GM23338 (cell line): ENCODE measurements around the gene ZNF555.
"Not testable (repeated sequence)": the region's sequence is repeated elsewhere in the genome, so short reads cannot be mapped to it uniquely, and the experiment has no call there.

Experiments
- CREB1 ChIP-seq: fragments of 250-450 bp; sonication (Bioruptor Pico); IDR thresholded peaks from 2 replicates; pipeline ENCODE4 v1.5.0; 2020; ENCODE audit warnings: low read depth, mild to moderate bottlenecking, moderate library complexity
- EZH2 ChIP-seq: fragments of 200-600 bp; sonication (generic); IDR thresholded peaks from one replicate; pipeline ENCODE4 v1.8.0; 2017; ENCODE audit warnings: antibody characterized with exemption, mild to moderate bottlenecking, low read depth; ENCODE audit not compliant: unreplicated experiment
- EZH2phosphoT487 ChIP-seq: fragments of 200-600 bp; sonication (generic); IDR thresholded peaks from one replicate; pipeline ENCODE4 v1.8.1; 2018; ENCODE audit warnings: antibody characterized with exemption; ENCODE audit not compliant: unreplicated experiment
- JUNB ChIP-seq: IDR thresholded peaks from one replicate; pipeline ENCODE4 v1.6.1; 2016; ENCODE audit warnings: antibody characterized with exemption; ENCODE audit not compliant: unreplicated experiment
- NANOG ChIP-seq: IDR thresholded peaks from 2 replicates; pipeline ENCODE4 v1.6.1; 2016; ENCODE audit warnings: antibody characterized with exemption, borderline replicate concordance
- POLR2AphosphoS5 ChIP-seq: IDR thresholded peaks from 2 replicates; pipeline ENCODE4 v1.6.1; 2016; ENCODE audit warnings: antibody characterized with exemption, low read depth
- STAT1 ChIP-seq: IDR thresholded peaks from one replicate; pipeline ENCODE4 v1.6.1; 2016; ENCODE audit warnings: antibody characterized with exemption; ENCODE audit not compliant: unreplicated experiment
- TF ChIP-seq, protein P1 (sequence below), 2 experiments: fragments of 200-600 bp in 1 of 2; sonication (generic) in 1 of 2; conservative IDR thresholded peaks; 2 replicates each; pipeline versions ENCODE4 v1.5.1 to v1.6.1; 2016 to 2017; ENCODE audit warnings: antibody characterized with exemption in 2 of 2, low read depth in 2 of 2, mild to moderate bottlenecking in 2 of 2, moderate library complexity in 1 of 2
- TF ChIP-seq, protein P2 (sequence below): IDR thresholded peaks from one replicate; pipeline ENCODE4 v1.6.1; 2018; ENCODE audit warnings: antibody characterized with exemption; ENCODE audit not compliant: unreplicated experiment
- TF ChIP-seq, protein P3 (sequence below): IDR thresholded peaks from 2 replicates; pipeline ENCODE4 v1.6.1; 2016; ENCODE audit warnings: antibody characterized with exemption

DNA sequence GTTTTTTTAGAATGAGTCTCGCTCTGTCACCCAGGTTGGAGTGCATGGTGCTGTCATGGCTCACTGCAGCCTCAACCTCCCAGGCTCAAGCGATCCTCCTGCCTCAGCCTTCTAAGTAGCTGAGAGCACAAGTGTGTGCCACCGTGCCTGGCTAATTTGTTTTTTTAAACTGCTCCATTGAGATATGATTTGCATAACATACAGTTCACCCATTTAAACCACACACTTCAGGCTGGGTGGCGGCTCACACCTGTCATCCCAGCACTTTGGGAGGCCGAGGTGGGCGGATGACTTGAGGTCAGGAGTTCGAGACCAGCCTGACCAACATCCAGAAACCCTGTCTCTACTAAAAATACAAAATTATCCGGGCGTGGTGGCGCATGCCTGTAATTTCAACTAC, 48.6 kb upstream of the ZNF555 start:
- TF ChIP-seq, protein P1, sequence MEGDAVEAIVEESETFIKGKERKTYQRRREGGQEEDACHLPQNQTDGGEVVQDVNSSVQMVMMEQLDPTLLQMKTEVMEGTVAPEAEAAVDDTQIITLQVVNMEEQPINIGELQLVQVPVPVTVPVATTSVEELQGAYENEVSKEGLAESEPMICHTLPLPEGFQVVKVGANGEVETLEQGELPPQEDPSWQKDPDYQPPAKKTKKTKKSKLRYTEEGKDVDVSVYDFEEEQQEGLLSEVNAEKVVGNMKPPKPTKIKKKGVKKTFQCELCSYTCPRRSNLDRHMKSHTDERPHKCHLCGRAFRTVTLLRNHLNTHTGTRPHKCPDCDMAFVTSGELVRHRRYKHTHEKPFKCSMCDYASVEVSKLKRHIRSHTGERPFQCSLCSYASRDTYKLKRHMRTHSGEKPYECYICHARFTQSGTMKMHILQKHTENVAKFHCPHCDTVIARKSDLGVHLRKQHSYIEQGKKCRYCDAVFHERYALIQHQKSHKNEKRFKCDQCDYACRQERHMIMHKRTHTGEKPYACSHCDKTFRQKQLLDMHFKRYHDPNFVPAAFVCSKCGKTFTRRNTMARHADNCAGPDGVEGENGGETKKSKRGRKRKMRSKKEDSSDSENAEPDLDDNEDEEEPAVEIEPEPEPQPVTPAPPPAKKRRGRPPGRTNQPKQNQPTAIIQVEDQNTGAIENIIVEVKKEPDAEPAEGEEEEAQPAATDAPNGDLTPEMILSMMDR (conservative IDR thresholded peaks at IDR 0.05; ENCODE audit: low read depth in 2 of 2): not testable (repeated sequence)
- not testable (repeated sequence) for TF ChIP-seq STAT1; EZH2; POLR2AphosphoS5; NANOG; CREB1 (CRISPR knock-in tag); JUNB; EZH2phosphoT487
- TF ChIP-seq, protein P2, sequence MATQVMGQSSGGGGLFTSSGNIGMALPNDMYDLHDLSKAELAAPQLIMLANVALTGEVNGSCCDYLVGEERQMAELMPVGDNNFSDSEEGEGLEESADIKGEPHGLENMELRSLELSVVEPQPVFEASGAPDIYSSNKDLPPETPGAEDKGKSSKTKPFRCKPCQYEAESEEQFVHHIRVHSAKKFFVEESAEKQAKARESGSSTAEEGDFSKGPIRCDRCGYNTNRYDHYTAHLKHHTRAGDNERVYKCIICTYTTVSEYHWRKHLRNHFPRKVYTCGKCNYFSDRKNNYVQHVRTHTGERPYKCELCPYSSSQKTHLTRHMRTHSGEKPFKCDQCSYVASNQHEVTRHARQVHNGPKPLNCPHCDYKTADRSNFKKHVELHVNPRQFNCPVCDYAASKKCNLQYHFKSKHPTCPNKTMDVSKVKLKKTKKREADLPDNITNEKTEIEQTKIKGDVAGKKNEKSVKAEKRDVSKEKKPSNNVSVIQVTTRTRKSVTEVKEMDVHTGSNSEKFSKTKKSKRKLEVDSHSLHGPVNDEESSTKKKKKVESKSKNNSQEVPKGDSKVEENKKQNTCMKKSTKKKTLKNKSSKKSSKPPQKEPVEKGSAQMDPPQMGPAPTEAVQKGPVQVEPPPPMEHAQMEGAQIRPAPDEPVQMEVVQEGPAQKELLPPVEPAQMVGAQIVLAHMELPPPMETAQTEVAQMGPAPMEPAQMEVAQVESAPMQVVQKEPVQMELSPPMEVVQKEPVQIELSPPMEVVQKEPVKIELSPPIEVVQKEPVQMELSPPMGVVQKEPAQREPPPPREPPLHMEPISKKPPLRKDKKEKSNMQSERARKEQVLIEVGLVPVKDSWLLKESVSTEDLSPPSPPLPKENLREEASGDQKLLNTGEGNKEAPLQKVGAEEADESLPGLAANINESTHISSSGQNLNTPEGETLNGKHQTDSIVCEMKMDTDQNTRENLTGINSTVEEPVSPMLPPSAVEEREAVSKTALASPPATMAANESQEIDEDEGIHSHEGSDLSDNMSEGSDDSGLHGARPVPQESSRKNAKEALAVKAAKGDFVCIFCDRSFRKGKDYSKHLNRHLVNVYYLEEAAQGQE: not testable (repeated sequence)
- TF ChIP-seq, protein P3, sequence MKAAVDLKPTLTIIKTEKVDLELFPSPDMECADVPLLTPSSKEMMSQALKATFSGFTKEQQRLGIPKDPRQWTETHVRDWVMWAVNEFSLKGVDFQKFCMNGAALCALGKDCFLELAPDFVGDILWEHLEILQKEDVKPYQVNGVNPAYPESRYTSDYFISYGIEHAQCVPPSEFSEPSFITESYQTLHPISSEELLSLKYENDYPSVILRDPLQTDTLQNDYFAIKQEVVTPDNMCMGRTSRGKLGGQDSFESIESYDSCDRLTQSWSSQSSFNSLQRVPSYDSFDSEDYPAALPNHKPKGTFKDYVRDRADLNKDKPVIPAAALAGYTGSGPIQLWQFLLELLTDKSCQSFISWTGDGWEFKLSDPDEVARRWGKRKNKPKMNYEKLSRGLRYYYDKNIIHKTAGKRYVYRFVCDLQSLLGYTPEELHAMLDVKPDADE: not testable (repeated sequence)
